HL-60/S4 (cell line): Measurements from ENCODE around the gene CREBBP.

Experiments
- in situ Hi-C: fragments of 300-500 bp; cut with MboI; formaldehyde crosslinking; loops from 2 replicates; pipeline ENCODE4 v1.14.3; 2022; ENCODE audit warnings: low sequenced_read_pairs

The CREBBP gene

DNA sequence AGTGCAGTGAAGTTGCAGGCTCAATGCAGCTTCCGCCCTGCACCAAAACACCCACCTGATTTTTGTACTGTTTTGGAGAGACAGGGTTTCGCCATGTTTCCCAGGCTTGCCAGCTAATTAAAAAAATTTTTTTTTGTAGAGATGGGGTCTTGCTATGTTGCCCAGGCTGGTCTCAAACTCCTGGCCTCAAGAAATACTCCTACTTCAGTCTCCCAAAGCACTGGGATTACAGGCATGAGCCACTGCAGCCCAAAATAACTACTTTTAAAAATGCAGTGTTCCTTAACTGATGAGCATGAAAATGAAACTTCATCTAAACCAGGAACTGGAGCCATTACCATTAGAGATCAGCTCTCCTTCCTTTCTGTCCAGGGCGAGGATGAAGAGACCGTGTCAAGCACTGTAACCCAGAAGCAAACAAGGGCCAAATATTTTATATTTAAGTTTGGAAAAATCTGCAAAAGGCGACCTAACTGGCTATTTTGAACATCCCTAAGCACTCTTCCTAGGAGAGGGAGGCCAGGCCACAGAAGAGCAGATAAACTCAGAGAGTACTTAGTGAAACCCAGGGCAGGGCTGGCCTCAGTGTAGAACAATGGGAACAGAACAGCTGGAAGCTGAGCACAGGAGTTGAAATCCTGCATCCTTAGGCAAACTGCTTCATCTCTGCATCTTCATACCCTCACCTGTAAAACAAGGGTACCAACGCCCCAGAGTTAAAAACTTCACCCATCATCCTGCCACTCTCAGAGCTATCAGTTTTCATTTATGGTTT, 24.0 kb downstream of the CREBBP start:
- in situ Hi-C loops, result no loop called here

DNA sequence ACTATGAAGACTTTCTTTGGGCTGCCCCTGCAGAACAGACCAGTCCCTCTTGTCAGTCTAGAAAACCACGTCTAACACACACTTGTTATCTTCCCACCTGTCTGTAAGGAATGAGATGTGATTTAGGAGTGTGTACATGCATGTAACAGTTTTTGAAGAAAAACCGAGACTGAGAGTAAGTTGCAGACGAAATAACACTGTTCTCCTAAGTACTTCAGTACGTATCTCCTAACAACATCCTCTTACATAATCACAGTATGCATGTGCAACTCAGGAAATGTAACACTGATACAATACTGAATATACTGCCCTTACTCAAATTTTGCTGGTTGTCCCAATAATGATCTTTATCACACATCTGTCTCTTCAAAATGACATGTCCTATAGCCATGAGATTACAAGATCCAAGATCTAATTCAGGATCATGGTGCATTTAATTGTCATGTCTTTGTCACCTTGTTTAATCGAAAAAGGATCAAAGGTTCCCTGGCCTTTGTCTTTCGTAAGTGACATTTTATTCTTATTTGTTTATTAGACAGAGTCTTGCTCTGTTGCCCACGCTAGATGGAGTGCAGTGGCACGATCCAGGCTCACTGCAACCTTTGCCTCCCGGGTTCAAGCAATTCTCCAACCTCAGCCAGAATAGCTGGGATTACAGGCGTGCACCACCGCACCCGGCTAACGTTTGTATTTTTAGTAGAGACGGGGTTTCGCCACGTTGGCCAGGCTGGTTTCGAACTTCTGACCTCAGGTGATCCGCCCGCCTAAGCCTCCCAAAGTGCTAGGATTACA, 25.6 kb downstream of the CREBBP start:
- in situ Hi-C loops, result no loop called here

GRCh38 chr16:3850544-3850899, 30.0 kb downstream of the CREBBP start:
- in situ Hi-C loops, result no loop called here

DNA sequence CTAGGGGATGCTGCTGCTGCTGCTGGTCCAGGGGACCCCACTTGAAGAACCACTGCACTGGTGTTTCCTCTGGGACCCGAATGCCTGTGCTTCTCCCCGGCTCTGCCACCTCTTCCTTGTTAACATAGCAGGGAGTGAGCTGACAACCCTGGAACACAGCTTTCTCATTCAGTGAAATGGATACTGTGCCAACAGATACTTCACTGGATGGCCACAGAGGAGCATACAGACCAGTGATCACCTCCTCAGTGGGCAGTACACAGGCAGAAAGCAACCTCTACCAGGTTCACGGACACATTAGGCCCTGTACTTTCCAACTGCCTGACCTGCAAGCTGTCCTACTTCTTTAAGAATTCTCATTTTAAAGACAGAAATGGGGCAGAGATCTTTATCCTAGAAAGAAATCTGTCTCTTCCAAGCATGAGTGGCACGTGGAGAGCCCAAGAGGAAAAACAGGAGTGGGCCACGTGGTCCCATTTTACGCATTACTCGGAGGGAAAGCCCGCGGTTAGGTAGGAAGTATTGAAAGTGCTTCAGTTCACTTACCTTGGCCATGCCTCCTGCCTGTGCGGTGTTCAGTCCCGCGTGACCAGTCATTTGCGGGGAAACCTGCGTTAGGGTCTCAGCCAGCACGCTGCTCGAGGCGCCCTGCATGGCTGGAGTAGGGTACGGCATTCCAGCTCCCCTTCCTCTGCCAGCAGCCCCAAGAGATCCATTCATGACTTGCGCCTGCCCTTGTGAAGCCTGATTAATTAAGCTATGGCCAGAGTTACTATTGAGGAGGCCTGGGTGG, 30.6 kb downstream of the CREBBP start:
- in situ Hi-C loops, result no loop called here

DNA sequence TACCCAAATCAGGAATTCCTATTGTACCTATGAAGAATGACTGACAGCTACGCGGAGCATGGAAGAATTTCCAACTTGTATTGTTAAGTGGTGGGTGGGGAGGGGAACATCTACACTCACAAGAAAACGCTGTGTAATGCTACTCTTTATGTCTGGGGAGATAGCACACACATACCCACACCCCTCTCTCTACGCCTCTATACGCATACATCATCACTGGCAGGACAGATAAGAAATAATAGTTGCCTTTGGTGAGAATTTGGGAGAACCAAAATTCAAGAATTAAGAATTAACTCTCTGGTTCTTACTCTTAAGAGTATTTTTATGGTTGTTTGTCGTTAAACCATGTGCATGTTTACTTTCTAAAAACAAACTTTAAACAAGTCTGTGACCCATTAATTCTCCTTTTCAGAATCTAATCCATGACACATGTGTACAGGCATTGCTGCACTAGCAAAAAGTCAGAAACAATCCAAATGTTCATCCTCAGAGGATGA, 33.9 kb downstream of the CREBBP start:
- in situ Hi-C loops, result no loop called here

DNA sequence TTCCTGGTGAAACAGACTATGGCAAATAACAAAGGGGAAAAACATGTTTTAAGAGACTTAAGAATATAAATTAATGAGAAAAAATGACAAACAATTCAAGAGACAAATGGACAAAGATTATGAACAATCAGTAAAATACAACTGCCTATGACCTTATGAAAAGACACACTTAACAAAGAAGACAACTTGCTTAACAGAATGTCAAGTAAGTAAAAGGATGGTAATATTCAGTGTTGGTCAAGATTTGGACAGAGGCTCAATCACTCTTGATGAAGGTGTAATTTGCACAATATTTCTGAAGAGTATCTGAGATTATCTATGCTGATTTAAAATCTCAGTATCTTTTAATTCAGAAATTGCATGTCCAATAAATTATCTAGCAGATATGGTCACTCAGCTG, 34.4 kb downstream of the CREBBP start:
- in situ Hi-C loops, result no loop called here

GRCh38 chr16:3842994-3843393, 37.5 kb downstream of the CREBBP start:
- in situ Hi-C loops, result no loop called here

GRCh38 chr16:3841729-3842508, 38.6 kb downstream of the CREBBP start:
- in situ Hi-C loops, result no loop called here

DNA sequence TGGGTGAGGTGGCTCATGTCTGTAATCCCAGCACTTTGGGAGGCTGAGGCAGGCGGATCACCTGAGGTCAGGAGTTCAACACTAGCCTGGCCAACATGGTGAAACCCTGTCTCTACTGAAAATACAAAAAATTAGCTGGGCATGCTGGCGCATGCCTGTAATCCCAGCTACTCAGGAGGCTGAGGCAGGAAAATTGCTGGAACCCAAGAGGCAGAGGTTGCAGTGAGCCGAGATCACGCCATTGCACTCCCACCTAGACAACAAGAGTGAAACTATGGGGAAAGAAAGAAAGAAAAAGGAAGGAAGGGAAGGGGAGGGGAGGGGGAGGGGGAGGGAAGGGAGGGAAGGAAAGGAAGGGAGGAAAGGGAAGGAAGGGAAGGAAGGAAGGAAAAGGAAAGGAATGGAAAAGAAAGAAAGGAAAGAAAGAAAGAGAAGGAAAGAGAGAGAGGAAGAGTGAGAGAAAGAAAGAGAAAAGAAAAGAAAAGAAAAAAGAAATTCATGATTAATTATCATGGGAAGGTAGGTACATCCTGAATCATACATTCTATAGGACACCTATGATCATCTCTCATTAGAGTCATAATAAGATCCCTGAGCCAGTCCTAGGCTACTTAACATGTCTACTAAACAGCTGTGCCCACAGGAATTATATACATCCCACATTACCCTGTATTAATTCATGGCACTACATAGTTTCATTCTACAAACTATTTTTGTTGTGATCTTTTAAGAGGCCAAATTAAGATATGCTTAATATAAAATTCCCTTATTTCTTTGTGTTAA, 40.9 kb downstream of the CREBBP start:
- in situ Hi-C loops, result no loop called here

- in situ Hi-C loops, result no loop called here
Observed at GRCh38 chr16:3838600-3839401, 41.7 kb downstream of the CREBBP start.

DNA sequence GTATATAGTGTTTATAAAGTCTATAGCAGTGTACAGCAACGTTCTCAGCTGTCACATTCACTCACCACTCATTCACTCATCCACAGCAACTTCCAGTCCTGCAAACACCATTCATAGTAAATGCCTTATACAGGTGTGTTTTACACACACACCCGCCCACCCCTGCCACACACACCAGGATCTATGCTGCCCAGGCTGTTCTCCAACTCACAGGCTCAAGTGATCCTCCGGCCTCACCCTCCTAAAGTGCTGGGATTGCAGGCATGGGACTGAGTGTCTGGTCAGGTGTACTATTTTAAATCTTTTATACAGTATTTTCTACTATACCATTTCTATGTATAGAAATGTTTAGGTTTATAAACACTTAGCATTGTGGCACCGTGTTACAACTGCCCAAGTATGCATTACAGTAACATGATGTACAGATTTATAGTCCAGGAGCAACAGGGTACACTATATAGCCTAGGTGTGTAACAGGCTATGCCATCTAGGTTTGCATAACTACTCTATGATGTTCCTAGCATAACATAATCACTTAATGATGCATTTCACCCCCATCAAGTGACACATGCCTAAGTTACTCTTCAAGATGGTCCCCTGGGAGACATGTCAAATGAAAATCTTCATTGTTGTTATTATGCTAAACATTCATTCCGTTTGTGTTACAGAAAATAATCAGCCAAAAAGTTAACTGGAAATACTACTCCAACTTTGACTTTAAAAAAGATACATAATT, 42.5 kb downstream of the CREBBP start:
- in situ Hi-C loops, result no loop called here

- in situ Hi-C loops, result no loop called here
Observed at GRCh38 chr16:3836641-3837040, 43.9 kb downstream of the CREBBP start.

GRCh38 chr16:3835089-3835602, 45.4 kb downstream of the CREBBP start:
- in situ Hi-C loops, result no loop called here

DNA sequence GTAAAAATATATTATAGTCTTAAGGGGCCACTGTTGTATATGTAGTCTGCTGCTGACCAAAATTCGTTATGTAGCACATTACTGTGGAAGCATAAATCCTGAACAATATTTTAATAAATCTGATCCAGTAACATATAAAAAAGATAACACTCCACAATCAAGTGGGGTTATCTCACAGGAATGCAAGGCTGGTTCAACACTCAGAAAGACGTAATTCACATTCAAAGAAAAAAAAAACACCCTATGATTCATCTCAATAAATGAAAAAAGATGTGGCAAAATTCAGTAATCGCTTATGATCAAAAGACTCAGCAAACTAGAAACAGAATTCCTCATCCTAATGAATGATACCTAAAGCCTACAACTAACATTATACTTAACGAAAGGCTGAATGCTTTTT, 47.8 kb downstream of the CREBBP start:
- in situ Hi-C loops, result no loop called here

GRCh38 chr16:3830625-3831254, 49.8 kb downstream of the CREBBP start:
- in situ Hi-C loops, result no loop called here

DNA sequence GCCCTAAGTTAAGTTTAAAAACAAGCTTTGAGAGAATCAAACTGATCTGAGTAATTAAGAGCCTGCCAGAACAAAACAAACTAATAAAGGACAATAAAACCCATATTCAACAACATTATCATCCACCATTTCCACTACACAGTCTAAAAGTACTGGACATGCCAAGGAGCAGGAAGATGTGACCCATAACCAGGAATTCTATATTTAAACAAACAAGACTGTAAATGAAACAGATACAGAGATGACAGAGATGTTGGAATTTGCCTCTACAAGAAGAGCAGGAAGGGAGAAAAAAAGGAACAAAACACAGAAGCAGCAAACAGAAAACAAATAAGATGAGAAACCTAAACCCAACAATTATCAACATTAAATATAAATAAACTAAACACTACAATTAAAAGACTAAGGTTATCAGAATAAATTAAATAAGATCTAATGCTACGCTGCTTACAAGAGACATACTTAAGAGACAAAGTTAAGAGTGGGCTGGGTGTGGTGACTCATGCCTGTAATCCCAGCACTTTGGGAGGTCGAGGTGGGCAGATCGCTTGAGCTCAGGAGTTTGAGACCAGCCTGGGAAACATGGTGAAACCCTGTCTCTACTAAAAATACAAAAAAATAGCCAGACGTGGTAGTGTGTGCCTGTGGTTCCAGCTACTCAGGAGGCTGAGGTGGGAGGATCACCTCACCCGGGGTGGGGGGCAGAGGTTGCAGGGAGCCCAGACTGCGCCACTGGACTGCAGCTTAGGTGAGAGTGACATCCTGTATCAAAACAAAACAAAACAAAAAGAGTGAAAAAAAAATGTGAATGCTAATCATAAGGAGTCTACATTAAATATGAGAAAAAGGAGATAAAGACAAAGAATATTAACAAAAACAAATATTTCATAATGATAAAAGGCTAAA, 50.6 kb downstream of the CREBBP start:
- in situ Hi-C loops, result no loop called here

- in situ Hi-C loops, result no loop called here
Observed at GRCh38 chr16:3825940-3826339, 54.6 kb downstream of the CREBBP start.
